Smooth muscle cell of the brain vasculature (primary cell): ENCODE results near the gene RPS3.

Experiments used
- DNase-seq: peaks from one replicate; pipeline ENCODE4 v3.0.0-alpha.2; 2012; ENCODE audit warnings: low read depth, low spot score

RPS3 gene

GRCh38 chr11:75434886-75435570 lies 35.7 kb downstream of the RPS3 start:
- no peak for DNase-seq

- no peak for DNase-seq
Measured at GRCh38 chr11:75435571-75435925, 36.2 kb downstream of the RPS3 start.

- DNase-seq, result no peak
Measured at GRCh38 chr11:75436806-75437205, 37.5 kb downstream of the RPS3 start.

- DNase-seq, result no peak
Measured at GRCh38 chr11:75437966-75438659, 38.8 kb downstream of the RPS3 start.

GRCh38 chr11:75439026-75439425 lies 39.7 kb downstream of the RPS3 start:
- DNase-seq, result no peak

- no peak for DNase-seq
Measured at GRCh38 chr11:75439495-75440120, 40.3 kb downstream of the RPS3 start.

- no peak for DNase-seq
Measured at GRCh38 chr11:75440960-75441803, 41.9 kb downstream of the RPS3 start.

- DNase-seq, result no peak
Measured at GRCh38 chr11:75441804-75442132, 42.5 kb downstream of the RPS3 start.

- no peak for DNase-seq
Measured at GRCh38 chr11:75442161-75442885, 43.0 kb downstream of the RPS3 start.

GRCh38 chr11:75443043-75443442 lies 43.7 kb downstream of the RPS3 start:
- DNase-seq, result no peak

GRCh38 chr11:75445315-75445953 lies 46.1 kb downstream of the RPS3 start:
- no peak for DNase-seq

GRCh38 chr11:75447415-75447814 lies 48.1 kb downstream of the RPS3 start:
- DNase-seq, result no peak

- DNase-seq, result no peak
Measured at GRCh38 chr11:75449271-75449670, 50.0 kb downstream of the RPS3 start.

GRCh38 chr11:75449776-75450175 lies 50.5 kb downstream of the RPS3 start:
- DNase-seq, result no peak

- no peak for DNase-seq
Measured at GRCh38 chr11:75450236-75450635, 50.9 kb downstream of the RPS3 start.

GRCh38 chr11:75450826-75451821 lies 51.8 kb downstream of the RPS3 start:
- DNase-seq, result no peak

- DNase-seq, result no peak
Measured at GRCh38 chr11:75453916-75454655, 54.8 kb downstream of the RPS3 start.

- DNase-seq, result no peak
Measured at GRCh38 chr11:75454987-75455386, 55.7 kb downstream of the RPS3 start.
